DND-41 (cell line): ENCODE results near the gene TPD52L1.

Experiments
- EZH2 ChIP-seq: IDR thresholded peaks from 3 replicates; pipeline ENCODE4 v1.6.1; 2012; ENCODE audit warnings: borderline replicate concordance, low read depth, mild to moderate bottlenecking, moderate library complexity, low read length, inconsistent platforms; ENCODE audit not compliant: severe bottlenecking
- TF ChIP-seq, protein P1 (sequence below): IDR thresholded peaks from 2 replicates; pipeline ENCODE4 v1.5.1; 2012; ENCODE audit warnings: borderline replicate concordance, low read length, moderate library complexity, mild to moderate bottlenecking; ENCODE audit not compliant: poor library complexity, severe bottlenecking; ENCODE audit errors: extremely low read depth

GRCh38 chr6:125116170-125116569 lies 37.4 kb upstream of the TPD52L1 start:
- TF ChIP-seq, protein P1, sequence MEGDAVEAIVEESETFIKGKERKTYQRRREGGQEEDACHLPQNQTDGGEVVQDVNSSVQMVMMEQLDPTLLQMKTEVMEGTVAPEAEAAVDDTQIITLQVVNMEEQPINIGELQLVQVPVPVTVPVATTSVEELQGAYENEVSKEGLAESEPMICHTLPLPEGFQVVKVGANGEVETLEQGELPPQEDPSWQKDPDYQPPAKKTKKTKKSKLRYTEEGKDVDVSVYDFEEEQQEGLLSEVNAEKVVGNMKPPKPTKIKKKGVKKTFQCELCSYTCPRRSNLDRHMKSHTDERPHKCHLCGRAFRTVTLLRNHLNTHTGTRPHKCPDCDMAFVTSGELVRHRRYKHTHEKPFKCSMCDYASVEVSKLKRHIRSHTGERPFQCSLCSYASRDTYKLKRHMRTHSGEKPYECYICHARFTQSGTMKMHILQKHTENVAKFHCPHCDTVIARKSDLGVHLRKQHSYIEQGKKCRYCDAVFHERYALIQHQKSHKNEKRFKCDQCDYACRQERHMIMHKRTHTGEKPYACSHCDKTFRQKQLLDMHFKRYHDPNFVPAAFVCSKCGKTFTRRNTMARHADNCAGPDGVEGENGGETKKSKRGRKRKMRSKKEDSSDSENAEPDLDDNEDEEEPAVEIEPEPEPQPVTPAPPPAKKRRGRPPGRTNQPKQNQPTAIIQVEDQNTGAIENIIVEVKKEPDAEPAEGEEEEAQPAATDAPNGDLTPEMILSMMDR: no peak
- TF ChIP-seq EZH2: no peak
